IPS DF 4.7 (cell line): ENCODE results near the gene NXN.
"Not testable (repeated sequence)": the region's sequence is repeated elsewhere in the genome, so short reads cannot be mapped to it uniquely, and the experiment has no call there.

Experiments used
- DNase-seq: peaks from one replicate; pipeline ENCODE4 v3.0.0-alpha.2; 2013; ENCODE audit warnings: low spot score; ENCODE audit errors: extremely low read depth

The NXN gene

DNA sequence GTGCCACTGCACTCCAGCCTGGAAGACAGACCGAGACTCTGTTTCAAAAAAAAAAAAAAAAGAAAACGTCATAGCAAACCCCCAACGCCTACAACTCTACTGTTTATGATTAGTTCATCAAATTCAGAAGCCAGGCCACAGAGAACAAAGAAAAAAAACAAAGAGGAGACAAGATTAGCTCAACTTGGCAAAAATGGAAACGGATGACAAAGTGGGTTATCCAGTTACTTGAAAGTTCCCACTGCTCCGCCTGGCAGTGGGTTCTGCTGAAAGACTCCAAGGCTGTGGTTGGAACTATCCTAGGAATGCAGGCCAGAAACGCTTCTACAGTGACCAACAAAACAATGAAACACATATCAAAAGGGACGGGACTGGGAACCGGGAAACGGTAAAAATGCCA, 144.3 kb downstream of the NXN start:
- peak; percentile 33 for DNase-seq

DNA sequence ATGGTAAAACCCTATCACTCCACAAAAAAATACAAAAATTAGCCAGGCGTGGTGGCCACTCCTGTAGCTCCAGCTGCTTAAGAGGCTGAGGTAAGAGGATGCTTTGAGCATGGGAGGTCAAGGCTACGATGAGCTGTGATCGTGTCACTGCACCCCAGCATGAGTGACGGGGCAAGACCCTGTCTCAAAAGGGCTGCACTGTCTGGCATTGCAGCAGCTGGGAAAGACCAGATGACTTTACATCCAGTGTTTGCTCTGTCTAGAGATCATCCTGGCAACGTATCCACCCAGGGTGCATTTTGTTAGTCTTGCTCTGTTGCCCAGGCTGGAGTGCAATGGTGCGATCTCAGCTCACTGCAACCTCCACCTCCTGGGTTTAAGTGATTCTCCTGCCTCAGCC, 145.4 kb downstream of the NXN start:
- DNase-seq: no peak

DNA sequence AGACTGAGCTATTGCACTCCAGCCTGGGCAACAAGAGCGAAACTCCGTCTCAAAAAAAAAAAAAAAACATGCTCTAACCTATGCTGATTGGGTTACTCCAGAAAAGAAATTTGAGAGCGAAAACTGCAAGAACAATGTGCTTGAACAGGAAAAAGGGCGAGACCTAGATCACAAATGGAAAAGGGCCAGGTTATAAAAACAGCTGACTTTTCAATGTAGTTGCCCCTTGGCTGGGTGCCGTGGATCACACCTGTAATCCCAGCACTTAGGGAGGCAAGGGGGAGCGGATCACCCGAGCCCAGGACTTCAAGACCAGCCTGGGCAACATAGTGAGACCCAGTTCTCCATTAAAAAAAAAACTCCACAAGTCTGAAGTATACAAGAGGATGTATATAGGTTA, 148.6 kb downstream of the NXN start:
- no peak for DNase-seq

DNA sequence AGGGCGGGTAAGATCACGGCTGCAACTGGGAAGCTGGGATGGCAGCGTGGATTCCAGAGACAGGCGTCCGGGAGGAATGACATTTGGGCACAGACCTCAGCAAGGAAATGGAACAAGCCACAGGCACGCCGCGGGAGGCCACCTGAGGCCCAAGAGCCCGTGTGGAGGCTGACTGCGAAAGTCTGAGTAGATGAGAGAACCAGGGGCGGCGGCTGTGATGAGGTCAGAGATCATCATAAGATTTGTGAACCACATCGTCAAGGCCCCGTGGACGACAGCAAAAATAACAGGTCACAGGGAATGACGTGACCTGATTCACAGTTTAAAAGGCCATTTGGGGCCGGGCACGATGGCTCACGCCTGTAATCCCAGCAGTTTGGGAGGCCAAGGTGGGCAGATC, 149.2 kb downstream of the NXN start:
- no peak for DNase-seq

DNA sequence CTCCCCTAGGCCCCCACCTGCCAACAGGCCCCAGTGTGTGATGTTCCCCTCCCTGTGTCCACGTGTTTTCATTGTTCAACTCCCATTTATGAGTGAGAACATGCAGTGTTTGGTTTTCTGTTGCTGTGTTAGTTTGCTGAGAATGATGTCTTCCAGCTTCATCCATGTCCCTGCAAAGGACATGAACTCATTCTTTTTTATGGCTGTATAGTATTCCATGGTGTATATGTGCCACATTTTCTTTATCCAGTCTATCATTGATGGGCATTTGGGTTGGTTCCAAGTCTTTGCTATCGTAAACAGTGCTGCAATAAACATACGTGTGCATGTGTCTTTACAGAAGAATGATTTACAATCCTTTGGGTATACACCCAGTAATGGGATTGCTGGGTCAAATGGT, 150.0 kb downstream of the NXN start:
- not testable (repeated sequence) for DNase-seq

DNA sequence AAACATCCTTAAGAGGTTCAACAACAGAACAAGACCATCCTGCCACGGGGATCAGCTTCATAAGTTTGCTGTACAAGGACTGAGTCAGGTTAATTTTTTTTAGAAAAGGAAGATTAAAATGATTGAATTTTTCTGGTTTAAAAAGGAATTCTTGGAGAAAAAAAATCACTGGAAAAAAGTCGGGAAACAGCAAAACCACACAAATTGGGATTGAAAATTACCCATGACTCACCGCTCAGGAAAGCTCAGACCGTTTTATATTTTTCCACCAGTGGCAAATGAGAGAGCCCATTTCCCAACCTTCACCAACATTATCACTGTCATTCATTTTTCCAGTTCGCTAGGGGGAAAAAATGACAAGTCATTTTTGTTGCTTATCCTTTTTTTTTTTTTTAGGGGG, 150.8 kb downstream of the NXN start:
- no peak for DNase-seq

DNA sequence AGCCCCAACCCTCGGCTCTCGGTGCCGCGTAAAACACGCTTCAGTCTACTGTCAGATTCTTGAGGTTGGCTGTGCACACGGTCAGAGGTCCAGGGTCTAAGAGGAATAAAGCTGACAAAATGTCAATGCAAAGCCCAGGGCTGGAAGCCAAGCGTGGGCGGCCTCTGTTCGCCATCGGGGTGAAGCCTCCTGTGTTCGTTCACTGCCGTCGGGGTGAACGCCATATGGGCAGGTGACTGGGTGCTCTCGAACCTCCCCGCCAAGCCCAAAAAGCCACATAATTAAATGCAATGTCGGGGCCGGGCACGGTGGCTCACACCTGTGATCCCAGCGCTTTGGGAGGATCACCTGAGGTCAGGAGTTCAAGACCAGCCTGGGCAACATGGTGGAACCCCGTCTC, 152.8 kb downstream of the NXN start:
- no peak for DNase-seq

DNA sequence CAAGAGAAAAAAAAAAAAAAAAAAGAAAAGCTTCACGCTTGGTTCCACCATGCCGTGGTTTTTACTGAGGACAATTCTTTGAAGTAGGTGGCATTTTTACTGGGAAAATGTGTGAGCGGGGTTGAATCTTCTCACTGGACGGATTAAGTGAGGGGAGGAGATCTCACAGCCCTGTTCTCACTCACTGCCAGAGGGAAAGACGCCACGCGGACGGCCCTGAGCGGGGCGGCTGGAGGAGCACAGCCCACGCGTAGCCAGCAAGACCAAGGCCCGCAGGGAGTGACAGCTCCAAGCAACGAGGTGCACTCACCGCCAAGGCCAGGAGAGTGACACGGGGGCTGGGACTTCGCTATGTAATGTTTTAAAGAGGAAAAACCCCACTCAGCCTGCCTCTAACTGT, 154.4 kb downstream of the NXN start:
- no peak for DNase-seq

DNA sequence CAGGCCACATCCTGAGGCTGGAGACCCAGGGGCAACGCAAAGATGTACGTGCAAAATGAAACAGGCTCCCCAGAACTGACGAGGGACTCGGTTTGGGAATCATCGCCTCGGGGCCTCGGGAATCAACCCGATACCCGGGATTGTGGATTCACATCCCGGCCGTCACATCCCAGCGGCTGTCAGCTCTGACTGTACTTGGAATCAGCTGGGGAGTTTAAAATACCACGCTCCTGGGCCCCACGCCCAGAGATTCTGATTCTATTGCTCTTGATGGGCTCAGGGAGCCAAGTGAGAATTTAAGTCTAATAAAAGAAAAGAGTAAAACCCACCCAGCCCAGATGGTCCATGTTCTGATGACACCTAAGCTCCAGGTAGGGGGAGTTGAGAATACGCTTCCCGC, 155.2 kb downstream of the NXN start:
- DNase-seq: no peak

DNA sequence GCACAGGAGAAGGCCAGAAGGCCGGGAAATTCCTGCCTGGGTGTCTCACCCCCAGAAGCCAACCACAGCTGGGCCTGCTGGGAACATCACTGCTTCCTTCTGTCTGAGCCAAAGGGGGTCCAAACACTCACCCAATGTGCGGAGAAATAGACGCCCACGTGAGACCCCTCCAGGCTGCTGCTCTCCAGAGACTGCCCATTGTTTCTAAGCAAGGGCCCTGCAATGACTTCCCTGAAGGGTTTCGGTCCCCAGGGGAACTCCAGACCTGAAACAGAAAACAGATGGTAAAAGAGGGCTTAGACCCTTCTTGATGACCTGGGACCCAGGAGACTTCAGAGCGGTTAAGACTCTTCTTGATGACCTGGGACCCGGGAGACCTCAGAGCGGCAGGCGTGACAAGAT, 156.1 kb downstream of the NXN start:
- no peak for DNase-seq

DNA sequence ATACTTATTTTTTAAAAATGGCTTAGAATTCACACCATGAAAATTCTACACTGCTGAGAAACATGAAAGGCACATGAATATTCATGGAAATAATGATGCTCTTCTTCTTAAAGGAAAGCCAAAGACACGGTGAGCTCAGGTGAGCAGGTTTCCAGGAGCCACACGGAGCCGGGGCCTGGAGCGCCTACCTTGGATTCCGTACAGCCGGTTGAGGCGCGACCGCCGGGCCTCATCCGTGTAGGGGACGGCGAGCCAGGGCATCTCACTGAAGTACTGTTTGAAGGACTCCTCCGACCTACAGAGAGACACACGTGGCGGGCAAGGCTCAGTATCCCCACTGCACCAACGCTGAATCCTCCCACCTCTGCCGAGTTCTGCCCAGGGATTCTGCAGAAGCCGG, 160.3 kb downstream of the NXN start:
- no peak for DNase-seq

DNA sequence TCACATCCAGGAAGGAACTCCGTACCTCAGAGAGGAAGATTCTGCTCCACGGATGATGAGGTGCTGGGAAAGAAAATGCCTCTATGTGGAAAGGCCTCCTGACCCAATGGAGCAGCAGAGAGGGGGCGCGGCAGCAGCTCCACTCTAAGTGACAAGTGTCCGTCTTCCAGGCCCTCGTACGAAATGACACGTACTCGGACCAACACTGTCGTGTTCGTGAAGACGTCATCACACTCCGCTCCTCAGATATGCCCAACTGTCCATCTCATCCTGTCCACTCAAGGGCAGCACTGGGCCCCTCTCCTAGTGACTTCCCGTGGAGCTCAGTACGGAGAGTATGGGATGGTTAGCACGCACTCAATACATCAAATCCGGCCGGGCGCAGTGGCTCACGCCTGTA, 165.2 kb downstream of the NXN start:
- DNase-seq: no peak

DNA sequence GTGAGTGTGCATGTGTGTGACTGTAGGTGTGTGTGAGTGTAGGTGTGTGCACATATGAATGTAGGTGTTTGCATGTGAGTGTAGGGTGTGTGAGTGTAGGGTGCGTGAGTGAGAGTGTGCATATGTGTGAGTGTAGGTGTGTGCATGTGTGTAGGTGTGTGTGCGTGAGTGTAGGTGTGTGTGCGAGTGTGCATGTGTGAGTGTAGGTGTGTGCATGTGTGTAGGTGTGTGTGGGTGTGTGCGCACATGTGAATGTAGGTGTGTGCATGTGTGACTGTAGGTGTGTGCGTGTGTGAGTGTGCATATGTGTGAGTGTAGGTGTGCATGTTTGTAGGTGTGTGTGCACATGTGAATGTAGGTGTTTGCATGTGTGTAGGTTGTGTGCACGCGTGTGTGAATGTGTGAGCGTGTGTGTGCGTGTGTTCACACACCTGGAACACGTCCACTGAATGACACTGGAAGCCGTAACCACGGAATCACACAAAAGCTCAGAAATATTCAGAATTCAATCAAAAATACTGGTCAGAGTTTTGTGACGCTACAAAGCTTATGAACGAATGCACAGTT, 166.9 kb downstream of the NXN start:
- no peak for DNase-seq

DNA sequence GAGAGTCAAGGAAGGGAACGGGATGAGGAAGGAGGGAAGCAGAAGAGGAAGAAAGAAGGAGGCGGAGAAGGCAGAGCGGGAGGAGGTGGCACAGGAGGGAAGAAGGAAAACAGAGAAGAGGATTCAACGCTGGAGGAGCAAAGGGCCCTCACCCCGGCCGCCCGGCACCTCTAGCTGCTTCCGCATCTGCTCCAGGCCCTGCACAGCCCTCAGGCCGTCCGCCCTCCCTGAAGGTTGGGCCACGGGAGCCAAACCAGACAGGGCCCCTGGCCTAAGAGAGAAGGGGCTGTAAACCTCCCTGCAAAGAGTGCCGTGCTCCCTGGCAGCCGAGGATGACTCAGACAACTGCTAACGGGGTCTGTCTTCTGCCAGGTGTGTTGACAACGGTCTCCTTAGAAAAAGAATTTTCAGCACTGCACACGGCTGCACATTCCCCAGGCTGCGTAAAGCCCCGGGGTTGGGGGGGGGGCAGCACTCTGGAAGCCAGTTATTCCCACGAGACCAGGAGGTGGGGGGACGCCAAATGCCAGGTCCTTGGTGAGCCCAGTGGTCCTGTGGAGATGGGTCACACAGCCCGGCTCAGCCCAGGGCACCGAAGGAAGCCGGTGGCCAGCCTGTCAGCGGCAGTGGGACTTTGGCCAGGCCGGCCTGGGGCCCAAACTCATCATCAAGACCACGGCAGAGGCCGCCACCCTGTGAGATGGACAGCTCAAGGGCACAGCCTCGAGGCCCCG, 168.4 kb downstream of the NXN start:
- no peak for DNase-seq

DNA sequence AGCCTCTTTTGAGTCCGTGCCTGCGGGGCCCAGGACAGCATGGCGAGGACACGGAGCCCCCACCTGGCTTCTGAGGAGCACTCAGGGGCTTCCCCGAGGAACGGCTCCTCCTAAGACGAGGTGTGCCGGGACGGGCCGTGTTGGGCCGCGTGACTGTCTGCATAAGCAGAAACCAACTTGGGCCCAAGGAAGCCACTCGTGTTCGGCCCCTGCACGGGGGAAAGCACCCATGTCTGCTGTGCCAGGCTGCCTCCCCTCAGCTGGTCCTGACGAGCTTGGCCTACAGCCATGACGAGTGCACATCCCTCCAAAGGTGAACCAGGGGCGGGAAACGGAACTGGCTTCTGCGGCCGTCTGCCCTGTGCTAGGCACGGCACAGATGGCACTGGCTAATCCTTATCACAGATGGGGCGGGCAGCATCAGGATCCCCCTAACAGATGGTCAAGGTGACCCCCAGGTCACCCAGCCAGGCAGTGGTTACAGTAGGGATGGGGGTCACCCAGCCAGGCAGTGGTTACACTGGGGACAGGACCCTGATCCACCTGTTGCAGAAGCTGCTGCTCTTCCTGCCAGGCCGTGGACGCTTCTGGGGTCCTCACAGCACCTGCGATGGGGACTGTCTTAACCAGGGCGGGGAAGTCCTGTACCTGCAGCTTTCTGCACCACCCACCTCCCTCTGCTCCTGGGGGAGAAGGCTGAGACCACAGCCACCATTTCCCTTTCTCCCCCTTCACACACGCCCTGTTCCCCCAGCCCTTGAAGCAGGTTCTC, 171.9 kb downstream of the NXN start:
- DNase-seq: no peak

DNA sequence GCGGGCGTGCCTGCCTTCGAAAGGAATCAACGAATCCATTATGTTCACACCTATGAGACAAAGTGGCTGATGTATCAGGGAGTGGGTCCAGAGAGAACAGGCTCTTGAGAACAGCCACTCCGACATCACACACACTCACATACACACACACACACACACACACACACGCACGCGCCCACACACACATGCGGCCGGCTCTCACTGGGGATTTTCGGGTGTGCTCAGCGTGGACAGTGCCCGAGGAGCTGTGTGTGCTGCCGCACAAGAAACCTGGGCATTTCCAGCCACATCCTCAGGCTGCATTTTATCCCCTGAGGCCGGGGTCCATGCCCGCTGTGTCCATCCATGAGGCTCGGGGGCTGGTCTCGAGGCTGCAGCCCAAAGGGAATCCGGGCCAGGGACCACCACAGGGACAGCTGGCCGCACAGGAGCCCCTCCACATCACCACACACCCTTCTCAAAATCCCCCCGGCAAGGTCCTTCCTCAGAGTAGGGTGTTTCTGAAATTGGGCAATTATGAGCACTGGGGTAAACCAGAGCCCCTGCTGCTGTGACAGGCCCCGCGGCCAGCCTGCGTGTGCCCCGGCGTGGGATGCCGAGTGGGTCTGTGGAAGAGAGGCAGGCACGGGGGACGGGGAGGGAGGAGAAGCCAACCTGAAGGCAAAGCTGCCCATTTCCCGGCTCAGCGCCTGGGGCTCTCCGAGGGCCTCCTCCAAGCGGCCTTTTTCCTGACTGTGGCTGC, 172.6 kb downstream of the NXN start:
- no peak for DNase-seq

DNA sequence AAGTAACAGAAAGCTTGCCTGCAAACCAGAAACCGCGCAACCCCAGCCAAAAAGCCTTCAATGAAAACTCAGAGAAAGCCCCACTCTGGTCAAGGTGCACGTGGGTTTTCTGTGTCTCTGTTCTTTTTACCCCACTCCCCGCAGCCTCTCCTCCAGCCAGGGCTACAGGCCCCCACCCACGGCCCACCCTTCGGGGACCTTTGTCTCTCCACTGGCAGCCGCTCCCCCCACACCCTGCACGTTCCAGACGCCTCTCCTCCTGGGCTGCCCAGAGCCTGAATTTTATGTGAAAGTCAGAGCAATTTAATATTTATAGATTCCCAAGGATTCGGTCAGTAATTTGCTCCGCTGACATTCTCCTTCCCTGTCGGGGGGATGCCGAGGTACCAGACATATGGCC, 173.2 kb downstream of the NXN start:
- DNase-seq: no peak

DNA sequence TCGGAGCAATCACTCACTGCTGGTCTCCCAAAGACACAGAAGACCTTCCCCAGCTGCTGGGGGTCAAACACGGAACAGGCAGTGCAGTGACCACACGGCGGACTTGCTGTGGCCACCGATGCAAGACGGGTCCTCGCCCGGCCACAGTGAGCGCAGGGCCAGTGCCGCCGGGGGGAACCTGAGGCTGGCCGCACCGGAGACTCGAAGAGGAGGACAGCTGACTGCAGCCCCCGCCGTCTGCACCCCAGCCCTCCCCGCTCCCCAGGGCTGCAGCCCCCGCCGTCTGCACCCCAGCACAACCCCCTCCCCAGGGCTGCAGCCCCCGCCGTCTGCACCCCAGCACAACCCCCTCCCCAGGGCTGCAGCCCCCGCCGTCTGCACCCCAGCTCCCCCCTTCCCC, 173.7 kb downstream of the NXN start:
- not testable (repeated sequence) for DNase-seq

DNA sequence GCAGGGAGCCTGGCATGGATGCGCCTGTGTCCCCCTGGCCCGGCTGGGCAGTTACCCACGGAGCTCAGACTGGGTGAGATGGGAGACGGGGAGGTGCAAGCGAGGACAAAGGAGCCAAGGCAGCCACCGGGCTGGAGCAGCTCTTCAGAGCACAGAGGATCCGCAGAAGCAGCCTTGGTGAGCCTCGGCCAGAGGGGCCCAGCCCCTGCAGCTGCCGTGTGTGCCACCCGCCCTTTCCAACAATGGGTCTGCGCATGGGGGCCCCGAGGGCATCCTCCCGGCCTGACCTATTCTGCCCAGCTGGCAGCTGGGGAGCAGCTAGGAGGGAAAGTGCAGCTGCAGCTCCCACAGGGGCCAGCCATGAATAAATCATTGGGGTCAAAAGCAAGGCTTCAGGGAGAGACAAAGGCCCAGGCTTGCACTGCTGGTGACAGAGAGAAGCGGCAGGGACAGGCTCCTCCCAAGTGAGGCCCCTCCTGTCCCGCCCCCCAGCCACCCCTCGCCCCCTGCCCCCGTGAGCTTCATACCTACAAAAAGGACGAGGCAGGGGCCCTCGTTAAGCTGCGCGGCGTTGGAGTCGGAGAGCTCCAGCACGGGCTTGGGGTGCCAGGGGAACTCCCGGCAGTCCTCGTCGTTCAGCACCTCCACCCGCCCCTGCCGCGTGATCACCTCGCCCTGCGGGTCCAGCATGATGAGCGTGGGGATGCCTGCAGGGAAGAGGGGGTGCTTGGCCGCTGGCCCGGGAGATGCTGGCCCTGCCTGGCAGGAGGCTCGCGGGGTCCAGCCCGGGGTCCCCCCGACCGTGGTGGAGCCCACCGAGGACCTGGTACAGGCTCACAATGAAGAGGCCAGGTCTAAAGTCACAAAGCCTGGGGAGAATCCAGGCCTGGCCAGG, 174.8 kb downstream of the NXN start:
- no peak for DNase-seq

DNA sequence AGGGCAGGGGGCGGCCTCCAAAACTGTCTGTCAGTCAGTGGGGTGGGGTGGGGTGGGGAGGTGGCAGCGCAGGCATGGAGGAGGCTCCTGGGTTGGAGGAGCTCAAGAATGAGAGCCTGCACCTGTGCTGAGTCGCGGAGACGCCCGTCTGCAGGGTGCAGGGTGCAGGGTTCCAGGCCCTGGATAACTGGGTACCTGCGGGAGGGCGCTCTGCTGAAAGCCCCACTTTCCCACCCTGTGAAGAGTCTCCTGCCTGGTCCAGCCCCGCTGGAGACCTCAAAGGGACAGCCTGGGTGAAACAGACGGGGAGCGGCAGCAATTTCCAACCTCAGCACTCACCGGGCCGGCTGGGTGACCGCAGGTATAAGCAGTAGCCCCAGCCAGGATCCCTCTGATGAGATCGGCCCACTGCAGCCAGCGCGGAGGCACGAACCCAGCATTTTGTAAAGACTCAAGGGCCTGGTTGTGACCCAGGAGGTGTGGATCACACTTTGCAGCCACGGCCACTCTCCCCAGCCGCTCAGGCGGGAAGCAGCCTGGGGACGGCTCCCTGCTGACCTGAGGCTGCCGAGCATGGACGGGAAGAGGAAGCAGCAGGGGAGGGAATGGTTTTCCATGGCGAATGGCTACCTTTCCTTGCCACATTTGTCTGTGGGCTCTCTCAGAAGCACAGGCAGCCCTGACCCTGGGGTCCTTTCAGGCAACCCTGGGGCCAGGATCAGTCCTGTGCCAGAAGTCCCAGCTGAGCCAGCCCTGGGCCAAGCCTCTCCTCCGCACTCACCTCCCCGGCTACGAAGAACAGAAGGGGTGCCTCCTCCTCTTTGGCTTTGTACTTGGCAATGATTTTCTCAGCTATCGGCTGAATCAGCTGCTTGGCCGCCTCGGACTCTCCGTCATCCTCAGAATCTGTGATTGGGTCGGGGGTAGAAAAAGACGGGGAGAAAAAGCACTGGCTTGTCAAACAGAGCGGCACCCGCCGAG, 176.4 kb downstream of the NXN start:
- no peak for DNase-seq
